NCI-H2029 treated with DMSO at 0.1 percent for 48 hours (cell line): ENCODE results near the gene MCEMP1.
"Not testable (repeated sequence)": the region's sequence is repeated elsewhere in the genome, so short reads cannot be mapped to it uniquely, and the experiment has no call there.

Experiments
- DNase-seq: peaks from one replicate; lab custom pipeline; 2025; lab: John Stamatoyannopoulos, UW

The MCEMP1 gene

DNA sequence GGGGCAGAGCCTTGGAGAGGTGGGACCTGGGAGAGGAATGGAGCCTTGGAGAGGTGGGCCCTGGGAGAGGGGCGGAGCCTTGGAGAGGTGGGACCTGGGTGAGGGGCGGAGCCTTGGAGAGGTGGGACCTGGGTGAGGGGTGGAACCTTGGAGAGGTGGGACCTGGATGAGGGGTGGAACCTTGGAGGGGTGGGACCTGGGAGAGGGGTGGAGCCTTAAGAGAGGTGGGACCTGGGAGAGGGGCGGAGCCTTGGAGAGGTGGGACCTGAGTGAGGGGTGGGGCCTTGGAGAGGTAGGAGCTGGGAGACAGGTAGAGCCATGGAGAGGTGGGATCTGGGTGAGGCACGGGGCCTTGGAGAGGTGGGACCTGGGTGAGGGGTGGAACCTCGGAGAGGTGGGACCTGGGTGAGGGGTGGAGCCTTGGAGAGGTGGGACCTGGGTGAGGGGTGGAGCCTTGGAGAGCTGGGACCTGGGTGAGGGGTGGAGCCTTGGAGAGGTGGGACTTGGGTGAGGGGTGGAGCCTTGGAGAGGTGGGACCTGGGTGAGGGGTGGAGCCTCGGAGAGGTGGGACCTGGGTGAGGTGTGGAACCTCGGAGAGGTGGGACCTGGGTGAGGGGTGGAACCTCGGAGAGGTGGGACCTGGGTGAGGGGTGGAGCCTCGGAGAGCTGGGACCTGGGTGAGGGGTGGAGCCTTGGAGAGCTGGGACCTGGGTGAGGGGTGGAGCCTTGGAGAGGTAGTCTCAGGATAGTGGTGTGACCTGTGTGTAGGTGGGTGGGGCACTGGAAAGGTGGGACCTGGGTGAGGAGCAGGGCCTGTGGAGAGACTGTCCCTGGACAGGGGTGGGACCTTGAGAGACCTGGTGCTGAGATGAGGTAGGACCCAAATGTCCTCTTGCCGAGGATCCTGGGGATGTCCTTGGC lies 33.0 kb upstream of the MCEMP1 start:
- DNase-seq, result not testable (repeated sequence)

DNA sequence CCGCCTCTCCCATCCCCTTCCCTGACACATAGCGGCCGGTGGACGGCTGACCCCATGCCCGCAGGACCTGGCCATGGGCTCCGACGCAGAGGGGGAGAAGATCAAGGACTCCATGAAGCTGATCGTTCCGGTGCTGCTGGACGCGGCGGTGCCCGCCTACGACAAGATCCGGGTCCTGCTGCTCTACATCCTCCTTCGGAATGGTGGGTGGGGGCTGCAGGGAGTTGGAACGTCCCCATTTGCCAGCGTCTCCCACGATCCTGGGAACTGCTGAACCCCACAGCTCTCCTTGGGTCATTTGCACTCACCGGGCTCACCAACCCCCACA lies 32.4 kb upstream of the MCEMP1 start:
- no peak for DNase-seq

DNA sequence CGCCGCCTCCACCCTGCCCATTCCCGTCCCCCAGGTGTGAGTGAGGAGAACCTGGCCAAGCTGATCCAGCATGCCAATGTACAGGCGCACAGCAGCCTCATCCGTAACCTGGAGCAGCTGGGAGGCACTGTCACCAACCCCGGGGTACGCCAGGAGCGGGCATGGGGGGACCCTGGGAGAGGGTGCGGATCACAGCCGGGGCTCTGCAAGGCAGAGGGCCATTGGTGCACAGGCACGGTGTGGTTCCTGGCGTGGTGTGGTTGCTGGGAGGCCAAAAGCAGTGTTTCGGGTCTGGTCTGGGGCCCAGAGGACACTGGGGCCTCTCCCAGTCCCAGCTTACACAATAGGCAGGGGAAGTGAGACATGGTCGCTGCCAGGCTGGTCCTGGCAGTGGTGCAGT lies 31.7 kb upstream of the MCEMP1 start:
- DNase-seq, result no peak

DNA sequence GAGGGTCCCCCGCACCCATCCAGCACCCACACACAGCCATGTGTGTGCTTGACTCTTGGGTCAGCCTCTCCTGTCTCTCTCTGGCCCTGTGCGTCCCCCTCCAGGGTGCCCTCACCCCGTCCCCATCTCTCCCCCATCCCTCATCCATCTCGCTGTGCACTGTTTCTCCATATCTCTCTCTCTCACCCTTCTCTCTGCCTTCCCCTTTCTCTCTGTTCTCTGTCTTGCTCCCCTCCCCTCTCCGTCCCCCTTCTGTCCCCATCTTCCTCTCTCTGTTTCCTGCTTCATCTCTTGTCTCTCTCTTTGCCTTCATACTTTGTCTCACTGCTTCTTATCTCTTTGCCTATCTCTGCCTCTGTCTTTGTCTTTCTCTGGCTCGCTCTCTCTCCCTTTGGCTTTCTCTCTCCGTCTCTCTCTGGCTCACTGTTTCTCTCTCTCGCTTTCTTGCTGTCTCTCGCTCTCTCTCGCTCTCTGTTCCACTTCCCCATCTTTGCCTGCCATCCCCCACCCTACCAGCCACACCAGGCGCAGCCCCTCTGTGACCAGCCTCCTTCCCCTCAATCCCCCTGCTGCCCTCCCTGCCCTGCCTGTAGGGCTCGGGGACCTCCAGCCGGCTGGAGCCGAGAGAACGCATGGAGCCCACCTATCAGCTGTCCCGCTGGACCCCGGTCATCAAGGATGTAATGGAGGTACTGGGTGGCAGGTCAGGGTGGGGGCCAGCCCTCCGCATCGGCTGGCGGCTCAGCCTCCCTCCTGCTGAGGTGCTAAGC lies 31.0 kb upstream of the MCEMP1 start:
- no peak for DNase-seq

DNA sequence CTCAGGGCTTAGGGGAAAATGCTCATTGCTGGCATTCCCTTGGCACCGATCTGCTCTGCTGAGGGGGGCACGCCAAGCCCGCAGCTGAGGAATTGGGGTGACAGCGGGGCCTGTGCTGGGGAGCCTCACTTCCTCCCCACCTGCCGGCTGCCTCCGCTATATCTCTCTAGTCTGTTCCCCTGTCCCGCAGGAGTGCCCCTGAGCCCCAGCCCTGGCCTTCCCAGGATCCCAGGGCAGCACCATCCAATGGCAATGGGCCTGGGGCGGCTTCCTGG lies 30.5 kb upstream of the MCEMP1 start:
- DNase-seq, result no peak

DNA sequence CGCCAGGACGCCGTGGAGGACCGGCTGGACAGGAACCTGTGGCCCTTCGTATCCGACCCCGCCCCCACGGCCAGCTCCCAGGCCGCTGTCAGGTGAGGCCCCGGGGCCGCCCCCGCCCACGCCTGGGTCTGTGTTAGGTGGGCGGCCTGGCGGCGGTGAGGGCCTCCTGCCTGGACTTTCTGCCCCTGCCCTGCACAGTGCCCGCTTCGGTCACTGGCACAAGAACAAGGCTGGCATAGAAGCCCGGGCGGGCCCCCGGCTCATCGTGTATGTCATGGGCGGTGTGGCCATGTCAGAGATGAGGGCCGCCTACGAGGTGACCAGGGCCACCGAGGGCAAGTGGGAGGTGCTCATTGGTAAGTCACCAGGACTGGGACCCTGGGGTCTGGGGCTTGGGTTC lies 29.7 kb upstream of the MCEMP1 start:
- DNase-seq, result no peak

DNA sequence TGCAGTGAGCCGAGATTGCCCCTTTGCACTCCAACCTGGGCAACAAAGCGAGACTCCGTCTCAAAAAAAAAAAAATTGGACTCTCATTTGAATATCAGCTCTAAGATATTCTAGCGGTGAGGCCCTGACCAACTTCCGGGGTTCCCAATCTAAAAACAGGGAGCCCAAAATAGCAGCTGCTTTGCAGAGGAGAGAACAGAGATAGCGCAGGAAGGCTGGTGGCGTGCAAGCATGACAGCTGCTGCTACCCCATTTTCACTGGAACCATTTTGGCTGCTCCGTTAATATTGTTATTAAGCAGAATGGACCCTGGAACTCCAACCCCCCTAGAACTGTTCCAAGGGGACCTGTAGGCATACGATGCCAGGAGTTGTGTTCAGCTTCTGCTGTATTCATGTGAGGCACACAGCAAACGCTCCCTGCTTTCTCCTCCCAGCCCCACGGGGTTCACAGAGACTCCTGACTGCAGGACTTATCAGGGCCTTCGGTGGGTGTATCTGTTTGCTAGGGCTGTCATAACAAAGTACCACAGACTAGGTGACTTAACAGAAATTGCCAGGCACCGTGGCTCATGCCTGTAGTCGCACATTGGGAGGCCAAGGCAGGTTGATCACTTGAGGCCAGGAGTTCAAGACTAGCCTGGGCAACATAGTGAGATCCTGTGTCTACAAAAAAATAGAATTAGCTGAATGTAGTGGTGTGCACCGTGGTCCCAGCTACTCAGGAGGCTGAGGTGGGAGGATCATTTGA lies 28.4 kb upstream of the MCEMP1 start:
- no peak for DNase-seq

DNA sequence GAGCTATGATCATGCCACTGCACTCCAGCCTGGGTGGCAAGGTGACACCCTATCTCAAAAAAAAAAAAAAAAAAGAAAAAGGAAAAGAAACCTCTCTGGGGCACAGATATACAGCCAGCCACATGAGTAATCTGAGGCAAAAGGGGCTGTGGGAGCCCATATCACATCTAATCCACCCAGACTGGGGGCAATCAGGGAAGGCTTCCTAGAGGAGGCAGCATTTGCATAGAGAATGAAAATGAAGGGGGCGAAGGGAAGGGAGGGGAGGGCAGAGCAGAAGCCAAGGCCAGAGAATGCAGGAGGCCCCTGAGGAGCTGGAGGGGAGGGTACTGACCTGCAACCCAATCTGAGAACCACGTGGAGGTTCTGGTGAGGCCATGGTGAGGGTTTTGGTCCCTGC lies 26.7 kb upstream of the MCEMP1 start:
- DNase-seq, result no peak

DNA sequence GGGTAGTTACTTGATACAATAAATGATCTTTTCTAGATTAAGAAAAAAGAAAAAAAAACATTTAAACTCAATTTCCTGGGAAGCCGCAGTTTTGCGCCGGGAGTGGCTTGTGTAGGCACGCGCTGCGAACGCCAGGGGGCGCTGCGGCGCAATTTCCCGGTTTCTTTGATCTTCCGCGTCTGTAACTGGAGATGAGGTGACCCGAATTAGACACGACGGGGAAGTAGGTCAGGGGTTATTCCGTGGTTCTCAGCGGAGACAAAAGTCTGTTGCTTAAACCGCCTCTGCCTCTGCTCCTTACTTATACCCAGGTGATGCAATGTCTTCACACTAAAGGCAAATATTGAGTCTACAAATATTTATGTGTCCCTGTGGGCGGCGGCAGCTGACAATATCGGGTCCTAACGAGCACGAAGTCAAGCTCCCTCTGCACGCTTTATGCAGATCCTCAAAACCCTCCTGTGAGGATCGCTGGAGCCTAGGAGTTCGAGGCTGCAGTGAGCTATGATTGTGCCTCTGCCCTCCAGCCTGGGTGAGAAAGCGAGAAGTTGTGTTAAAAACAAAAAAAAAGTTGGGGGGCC lies 24.7 kb upstream of the MCEMP1 start:
- DNase-seq, result peak; percentile 72

DNA sequence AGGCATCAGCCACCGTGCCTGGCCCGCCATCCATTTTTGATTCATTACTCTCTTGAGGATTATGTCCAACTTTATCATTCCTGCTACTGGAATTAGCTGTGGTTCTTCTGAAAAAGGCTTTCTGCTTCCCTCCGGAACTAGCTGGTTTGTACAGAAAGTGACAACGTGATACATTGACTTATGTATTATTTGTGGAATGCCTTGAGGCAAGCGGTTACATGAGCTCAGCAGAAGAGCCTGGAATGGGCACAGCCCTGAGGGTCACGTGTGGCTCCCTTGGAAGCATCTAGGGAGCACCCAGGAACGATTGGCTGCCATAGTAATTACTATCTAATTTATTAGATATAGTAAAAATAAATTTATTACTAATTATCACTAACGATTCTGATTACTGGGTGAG lies 22.5 kb upstream of the MCEMP1 start:
- DNase-seq, result no peak

DNA sequence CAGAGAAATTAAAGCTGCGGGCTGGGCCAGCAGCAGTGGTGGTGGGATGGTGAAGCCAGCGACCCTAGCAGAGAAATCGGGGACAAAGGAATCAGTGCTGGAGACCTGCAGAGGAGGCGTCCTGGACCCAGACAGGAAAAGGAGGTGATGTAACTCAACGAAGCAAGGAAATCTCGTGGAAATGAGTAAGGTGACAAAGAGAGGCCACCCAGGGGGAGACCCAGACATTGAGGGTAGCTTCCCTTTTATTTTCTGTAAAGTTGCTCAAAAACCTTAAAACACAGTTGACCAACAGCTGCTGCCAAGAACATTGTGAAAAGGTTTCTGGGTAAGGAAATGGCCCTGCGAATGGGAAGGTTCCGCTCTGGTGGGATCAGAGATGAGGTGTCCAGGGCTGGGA lies 21.3 kb upstream of the MCEMP1 start:
- DNase-seq, result no peak

DNA sequence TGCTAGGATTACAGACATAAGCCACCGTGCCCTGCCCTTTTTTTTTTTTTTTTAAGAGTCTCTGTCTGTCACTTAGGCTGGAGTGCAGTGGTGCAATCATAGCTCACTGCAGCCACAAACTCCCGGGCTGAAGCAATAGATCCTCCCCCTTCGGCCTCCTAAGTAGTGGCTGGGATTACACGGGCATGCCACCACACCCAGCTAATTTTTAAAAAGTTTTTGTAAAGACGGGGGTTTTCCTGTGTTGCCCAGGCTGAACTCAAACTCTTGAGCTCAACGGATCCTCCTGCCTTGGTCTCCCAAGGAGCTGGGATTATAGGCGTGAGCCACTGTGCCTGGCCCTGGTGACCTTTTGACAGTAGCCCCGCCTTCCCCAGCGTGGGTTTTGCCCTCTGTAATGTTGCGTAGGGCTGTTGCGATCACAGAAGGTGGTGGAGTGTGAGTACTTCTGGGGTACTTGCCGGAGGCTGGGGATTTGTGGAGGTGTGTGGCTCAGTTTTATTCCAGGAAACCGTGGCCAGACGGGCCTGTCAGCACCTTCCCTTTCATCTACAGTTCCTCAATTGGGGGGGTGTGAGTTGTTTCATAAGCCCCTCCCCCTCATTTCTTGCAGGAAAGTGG lies 19.6 kb upstream of the MCEMP1 start:
- DNase-seq, result no peak

DNA sequence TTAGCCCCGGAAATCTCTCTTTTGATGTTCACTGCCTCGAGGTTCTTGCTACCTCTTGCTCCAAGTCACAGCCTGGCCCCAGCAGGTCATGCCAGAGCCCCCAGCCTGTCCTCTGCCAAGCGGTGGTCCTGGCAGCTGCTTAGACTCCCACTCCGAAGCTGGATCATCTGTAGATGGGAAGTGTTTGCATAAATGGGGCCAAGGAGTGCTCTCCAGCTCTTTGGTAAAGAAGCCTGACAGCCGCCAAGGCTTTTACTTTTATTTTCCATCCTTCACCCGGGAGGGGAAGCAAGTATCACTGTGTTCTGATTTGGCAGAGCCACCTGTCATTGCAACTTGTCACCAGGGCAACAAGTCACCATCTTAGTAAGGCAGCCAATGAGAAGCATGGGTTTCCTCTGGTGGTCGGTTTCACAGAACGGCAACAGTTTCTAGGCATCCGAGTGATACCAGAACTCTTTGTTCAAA lies 18.6 kb upstream of the MCEMP1 start:
- DNase-seq, result no peak

DNA sequence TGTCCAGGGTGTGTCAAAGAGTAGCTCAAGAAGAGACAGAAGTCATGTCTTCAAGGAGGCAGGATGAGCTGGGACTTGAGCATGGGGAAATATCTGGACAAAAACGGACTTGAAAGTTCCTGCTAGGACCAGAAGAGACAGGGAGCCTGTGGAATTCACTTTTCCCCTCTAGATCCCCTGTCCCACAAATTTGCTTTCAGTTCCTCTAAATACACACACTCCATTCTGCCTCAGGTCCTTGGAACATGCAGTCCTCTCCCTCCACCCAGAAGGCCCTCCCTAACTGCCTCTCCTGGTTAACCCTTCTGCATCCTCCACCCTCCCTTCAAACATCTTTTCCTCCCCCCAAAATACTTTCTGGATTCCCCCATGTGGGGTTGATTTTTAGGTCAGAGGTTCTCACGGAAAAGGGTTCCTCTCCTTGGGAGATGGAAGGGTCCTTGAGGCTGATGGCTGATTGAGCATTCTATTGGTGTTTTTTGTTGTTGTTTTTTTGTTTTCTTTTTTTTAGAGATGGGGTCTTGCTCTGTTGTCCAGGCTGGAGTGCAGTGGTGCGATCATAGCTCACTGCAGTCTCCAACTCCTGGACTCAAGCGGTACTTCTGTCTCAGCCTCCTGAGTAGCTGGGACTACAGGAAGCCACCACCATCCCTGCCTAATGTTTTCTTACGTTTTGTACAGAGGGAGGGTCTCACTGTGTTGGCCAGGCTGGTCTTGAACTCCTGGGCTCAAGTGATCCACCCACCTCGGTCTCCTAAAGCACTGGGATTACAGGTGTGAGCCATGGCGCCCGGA lies 14.9 kb upstream of the MCEMP1 start:
- DNase-seq, result no peak

DNA sequence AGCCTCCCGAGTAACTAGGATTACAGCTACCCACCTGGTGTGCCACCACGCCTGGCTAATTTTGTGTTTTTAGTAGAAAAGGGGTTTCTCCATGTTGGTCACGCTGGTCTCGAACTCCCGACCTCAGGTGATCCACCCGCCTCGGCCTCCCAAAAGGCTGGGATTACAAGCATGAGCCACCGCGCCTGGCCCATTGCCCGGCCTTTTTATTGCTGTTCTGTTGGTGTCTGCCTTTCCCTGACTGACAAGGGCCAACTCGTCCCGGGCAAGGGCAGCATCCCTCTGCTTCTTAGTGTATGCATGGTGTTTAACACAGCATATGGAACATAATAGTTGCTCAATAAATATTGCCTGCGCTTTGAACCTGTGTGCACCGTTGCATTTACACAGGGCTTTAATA lies 14.2 kb upstream of the MCEMP1 start:
- no peak for DNase-seq

DNA sequence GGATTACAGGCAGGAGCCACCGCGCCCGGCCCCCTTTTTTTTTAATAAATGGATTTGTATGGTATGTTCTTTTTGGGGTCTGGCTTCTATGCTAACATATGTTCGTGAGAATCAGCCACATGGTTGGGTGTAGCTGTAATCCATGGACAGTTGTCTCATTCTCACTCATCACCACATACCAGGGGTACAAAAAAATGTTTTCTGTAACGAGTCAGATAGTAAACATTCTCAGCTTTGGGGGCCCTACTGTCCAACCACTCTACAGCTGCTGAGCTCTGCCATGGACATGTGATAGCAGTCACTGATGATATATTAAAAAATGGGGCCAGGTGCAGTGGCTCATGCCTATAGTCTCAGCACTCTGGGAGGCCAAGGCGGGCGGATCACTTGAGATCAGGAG lies 13.2 kb upstream of the MCEMP1 start:
- DNase-seq, result no peak

DNA sequence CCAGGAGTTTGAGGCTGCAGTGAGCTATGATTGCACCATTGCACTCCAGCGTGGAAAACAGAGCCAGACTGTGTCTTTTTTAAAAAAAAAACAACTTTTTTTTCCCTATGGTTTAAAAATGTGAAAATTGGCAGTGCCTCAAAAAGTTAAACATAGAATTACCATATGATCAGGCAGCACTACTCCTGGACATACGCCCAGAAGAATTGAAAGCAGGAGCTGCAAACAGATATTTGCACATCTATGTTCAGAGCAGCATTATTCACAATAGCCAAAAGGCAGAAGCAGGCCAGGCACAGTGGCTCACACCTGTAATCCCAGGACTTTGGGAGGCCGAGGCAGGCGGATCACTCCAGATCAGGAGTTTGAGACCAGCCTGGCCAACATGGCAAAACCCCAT lies 11.8 kb upstream of the MCEMP1 start:
- DNase-seq, result no peak

DNA sequence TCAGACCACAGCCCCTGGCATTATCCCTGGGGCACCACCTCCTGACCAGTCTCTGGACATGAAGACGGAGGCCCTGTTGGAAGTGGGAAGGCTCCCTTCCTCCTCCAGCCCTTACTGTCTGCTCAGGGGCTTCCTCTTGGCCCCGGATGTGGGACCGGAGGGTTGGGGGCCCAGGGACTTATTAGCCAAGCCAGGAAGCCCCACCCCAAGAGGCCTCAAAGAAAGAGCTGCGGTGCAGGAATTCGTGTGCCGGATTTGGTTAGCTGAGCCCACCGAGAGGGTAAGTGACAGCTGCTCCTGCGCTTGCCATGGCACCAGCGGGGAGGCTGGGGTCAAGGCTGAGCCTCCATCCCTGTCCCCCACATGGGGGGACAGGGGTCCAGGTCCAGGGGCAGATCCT lies 8.0 kb upstream of the MCEMP1 start, which contains the start of gene RETN:
TSS of gene RETN (plus strand) at position 208 of the 400 bp plus-strand sequence. CDS start 278 bp downstream, outside the sequence.
- DNase-seq, result no peak

DNA sequence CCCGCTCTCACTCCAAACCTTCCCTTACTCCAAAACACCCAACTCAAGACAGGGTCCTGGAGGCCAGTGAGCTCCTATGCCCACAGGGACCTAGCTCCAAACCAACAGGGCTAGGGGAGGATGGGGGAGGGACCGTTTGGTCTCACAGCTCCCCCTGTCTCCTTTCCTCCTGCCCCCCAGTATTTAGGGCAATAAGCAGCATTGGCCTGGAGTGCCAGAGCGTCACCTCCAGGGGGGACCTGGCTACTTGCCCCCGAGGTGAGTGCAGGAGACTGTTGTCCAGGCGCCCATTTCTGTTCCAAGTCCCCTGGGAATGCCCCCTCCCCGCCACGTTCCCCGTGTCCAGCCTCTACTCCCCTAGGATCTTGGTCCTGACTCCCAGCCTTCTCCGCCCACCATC lies 7.2 kb upstream of the MCEMP1 start:
- no peak for DNase-seq

DNA sequence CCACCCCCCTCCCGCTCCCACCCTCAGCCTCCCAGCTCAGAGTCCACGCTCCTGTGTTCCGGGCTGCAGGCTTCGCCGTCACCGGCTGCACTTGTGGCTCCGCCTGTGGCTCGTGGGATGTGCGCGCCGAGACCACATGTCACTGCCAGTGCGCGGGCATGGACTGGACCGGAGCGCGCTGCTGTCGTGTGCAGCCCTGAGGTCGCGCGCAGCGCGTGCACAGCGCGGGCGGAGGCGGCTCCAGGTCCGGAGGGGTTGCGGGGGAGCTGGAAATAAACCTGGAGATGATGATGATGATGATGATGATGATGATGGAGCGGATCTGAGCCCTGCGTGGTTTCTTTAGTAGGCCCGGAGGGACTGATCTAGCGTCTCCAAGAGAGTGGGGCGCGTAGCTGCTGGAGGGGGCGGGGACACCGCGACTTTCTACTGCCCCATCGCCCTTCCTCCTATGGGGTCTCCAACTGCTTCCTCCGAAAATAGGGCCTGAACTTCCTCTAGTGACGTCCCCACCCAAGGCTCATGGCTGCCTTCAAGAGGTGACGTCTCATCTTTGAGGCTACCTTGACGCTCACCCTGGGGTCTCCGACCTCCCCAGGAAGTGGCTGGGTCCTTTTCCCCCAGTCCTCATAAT lies 6.6 kb upstream of the MCEMP1 start:
- DNase-seq, result no peak

DNA sequence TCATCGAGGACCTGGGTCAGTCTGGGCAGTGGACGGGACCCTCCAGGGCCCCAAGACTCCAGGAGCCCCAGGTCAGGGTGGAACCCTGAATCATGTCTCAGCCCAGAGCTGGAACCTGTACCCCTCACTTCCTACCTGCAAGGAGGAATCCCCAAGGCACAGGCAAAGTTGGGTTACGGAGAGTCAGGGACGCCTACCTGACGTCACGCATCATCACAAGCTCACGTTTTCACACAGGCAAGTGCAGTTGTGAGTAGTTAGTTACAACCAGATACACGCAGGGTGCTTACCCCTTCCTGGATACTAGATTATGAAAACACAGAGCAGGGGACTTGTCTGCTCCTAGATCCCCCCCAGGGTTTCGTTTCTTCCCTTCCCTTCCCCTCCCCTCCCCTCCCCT lies 6.1 kb upstream of the MCEMP1 start:
- no peak for DNase-seq
